HL-60 (cell line): Measurements from ENCODE around the gene PLA2R1.

Experiments used
- DNase-seq, 2 experiments: peaks; one replicate each; pipeline ENCODE4 v3.0.0-alpha.2; 2010 to 2020; ENCODE audit warnings: low read depth in 1 of 2, low spot score in 1 of 2
- H3K27ac ChIP-seq: fragments of 250-450 bp; sonication (Bioruptor Pico); replicated peaks from 2 replicates; pipeline ENCODE4 v1.5.1; 2020; ENCODE audit warnings: mild to moderate bottlenecking, moderate library complexity
- H3K27me3 ChIP-seq: fragments of 250-450 bp; sonication (Bioruptor Pico); 2 replicates; pipeline ENCODE4 v1.5.1; 2021; ENCODE audit warnings: mild to moderate bottlenecking, moderate library complexity; ENCODE audit not compliant: insufficient read depth, poor library complexity, severe bottlenecking
- H3K4me3 ChIP-seq: replicated peaks from 2 replicates; pipeline ENCODE4 v1.5.1; 2011; ENCODE audit warnings: mild to moderate bottlenecking, control low read depth, low read length; ENCODE audit not compliant: insufficient read depth
- GABPA ChIP-seq: IDR thresholded peaks from 2 replicates; pipeline ENCODE4 v1.6.1; 2012; ENCODE audit warnings: low read depth
- POLR2AphosphoS5 ChIP-seq: IDR thresholded peaks from 2 replicates; pipeline ENCODE4 v1.6.1; 2012; ENCODE audit warnings: low read depth
- SPI1 ChIP-seq: IDR thresholded peaks from 2 replicates; pipeline ENCODE4 v1.6.1; 2012; ENCODE audit warnings: low read depth, mild to moderate bottlenecking, borderline replicate concordance
- TF ChIP-seq, protein P1 (sequence below): IDR thresholded peaks from one replicate; pipeline ENCODE4 v1.5.1; 2011; ENCODE audit warnings: low read length, control low read depth, inconsistent platforms; ENCODE audit not compliant: insufficient read depth
- TF ChIP-seq, protein P2 (sequence below): IDR thresholded peaks from 2 replicates; pipeline ENCODE4 v1.6.1; 2012; ENCODE audit warnings: low read depth; ENCODE audit not compliant: insufficient replicate concordance

PLA2R1 gene

DNA sequence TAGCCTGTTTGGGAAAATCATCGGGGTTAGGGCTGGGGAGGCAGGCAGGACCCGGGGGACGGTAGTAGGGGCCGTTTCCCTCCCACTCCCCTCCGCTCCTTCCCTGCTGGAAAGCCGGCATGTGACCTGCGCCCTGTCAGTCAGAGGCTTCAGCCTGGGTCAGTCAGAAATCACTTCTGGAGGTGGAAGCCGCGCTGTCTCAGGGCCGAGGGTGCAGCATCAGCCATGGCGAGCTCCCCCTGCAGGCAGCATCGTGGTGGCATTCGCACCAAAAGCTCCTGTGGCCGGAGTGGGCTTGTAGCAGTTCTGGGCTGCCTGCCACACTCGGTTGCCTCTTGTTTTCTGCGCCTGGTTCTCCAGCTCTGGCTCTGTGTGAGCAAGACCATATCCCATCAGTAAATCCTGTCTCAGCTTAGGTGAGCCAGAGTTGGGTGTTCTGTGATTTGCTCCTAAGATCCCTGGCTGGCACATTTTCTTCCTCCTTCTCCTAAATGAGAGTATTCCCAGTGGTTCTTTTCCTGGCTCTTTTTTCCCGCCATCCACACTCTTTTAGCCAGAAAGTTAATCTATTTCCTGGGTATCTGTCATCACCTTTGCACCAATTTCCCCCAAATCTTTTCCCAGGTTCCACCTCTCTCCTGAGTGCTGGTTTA lies 140.5 kb downstream of the PLA2R1 start:
- Histone ChIP-seq H3K4me3 (no peak overlapping the region), H3K27ac (no peak overlapping the region), H3K27me3 (no peaks in the 10 kb centered on the region)
- TF ChIP-seq, protein P1, sequence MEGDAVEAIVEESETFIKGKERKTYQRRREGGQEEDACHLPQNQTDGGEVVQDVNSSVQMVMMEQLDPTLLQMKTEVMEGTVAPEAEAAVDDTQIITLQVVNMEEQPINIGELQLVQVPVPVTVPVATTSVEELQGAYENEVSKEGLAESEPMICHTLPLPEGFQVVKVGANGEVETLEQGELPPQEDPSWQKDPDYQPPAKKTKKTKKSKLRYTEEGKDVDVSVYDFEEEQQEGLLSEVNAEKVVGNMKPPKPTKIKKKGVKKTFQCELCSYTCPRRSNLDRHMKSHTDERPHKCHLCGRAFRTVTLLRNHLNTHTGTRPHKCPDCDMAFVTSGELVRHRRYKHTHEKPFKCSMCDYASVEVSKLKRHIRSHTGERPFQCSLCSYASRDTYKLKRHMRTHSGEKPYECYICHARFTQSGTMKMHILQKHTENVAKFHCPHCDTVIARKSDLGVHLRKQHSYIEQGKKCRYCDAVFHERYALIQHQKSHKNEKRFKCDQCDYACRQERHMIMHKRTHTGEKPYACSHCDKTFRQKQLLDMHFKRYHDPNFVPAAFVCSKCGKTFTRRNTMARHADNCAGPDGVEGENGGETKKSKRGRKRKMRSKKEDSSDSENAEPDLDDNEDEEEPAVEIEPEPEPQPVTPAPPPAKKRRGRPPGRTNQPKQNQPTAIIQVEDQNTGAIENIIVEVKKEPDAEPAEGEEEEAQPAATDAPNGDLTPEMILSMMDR, result peak; percentile 87
- TF ChIP-seq POLR2AphosphoS5, result no peak
- peak in 1 of 2 experiments; percentile 82 for DNase-seq

DNA sequence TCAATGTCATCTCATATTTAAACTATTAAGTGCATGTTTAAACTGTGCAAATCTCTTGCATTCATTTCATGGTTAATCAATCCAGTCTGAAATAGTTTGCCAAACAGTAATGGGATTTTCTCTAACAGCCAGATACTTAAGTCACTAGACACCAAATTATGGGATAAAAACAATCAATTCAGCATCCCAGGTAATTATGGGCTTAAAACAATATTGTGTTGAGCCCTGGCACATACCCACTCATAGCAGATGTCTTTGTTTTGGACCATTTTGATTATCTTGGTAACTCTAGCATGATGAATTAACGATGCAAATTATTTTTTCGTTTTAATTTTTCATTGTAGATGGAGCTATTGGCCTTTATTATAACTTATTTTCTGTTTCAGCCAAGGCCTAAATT lies 145.9 kb downstream of the PLA2R1 start:
- no peaks in the 10 kb centered on the region for H3K27me3 ChIP-seq
- DNase-seq, result no peak
- TF ChIP-seq POLR2AphosphoS5, result no peak
- TF ChIP-seq, protein P2, sequence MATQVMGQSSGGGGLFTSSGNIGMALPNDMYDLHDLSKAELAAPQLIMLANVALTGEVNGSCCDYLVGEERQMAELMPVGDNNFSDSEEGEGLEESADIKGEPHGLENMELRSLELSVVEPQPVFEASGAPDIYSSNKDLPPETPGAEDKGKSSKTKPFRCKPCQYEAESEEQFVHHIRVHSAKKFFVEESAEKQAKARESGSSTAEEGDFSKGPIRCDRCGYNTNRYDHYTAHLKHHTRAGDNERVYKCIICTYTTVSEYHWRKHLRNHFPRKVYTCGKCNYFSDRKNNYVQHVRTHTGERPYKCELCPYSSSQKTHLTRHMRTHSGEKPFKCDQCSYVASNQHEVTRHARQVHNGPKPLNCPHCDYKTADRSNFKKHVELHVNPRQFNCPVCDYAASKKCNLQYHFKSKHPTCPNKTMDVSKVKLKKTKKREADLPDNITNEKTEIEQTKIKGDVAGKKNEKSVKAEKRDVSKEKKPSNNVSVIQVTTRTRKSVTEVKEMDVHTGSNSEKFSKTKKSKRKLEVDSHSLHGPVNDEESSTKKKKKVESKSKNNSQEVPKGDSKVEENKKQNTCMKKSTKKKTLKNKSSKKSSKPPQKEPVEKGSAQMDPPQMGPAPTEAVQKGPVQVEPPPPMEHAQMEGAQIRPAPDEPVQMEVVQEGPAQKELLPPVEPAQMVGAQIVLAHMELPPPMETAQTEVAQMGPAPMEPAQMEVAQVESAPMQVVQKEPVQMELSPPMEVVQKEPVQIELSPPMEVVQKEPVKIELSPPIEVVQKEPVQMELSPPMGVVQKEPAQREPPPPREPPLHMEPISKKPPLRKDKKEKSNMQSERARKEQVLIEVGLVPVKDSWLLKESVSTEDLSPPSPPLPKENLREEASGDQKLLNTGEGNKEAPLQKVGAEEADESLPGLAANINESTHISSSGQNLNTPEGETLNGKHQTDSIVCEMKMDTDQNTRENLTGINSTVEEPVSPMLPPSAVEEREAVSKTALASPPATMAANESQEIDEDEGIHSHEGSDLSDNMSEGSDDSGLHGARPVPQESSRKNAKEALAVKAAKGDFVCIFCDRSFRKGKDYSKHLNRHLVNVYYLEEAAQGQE, result no peak
- no peak for TF ChIP-seq SPI1
- TF ChIP-seq GABPA, result no peak
- H3K4me3 ChIP-seq, result no peak overlapping the region
- no peak overlapping the region for H3K27ac ChIP-seq

DNA sequence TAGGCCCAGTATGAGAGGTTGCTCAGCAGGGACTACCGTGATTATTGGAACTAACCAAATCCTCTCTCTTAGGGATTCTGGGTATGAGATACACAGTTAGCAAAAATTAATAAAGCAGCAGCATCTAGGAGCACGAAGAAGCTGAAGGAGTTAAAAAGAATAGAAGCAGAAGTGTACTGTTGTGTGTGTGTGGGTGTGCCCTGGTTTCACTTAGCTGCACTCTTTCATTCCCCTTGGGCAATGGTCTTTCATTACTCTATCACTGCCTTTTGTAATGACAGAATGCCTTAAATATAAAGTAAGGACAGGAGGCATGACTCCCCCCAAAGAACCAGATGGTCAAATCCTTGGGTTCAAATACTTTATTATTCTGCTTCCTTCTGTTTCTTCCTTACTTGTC lies 148.5 kb downstream of the PLA2R1 start:
- TF ChIP-seq, protein P2, result no peak
- TF ChIP-seq GABPA (no peak), POLR2AphosphoS5 (no peak), SPI1 (no peak)
- TF ChIP-seq, protein P1, result no peak
- DNase-seq, result no peak
- Histone ChIP-seq H3K27ac (no peak overlapping the region), H3K27me3 (no peaks in the 10 kb centered on the region), H3K4me3 (no peak overlapping the region)

DNA sequence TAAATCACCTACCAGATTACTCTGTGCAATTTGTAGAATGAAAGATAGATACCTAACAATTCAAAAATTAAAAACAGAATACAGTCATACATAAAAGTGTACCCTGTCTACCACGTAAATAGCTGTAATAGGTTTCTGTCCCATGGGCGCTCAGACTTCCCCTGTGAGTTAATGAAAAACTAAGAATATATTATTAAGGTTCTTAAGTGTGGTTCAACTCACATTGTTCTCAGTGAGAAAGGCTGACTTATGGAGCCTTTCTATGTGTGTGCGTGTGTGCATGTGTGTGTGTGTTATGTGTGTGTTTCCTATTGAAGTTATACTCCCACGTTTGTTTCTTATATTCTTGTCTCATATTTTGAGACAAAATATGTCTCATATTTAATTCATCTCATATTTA lies 149.8 kb downstream of the PLA2R1 start:
- Histone ChIP-seq H3K4me3 (no peak overlapping the region), H3K27ac (no peak overlapping the region), H3K27me3 (no peaks in the 10 kb centered on the region)
- DNase-seq, result no peak
- TF ChIP-seq GABPA, result no peak
- TF ChIP-seq, protein P1, result no peak
- TF ChIP-seq, protein P2, result no peak
- no peak for TF ChIP-seq POLR2AphosphoS5
- no peak for TF ChIP-seq SPI1
